NB4 (cell line): ENCODE results near the gene SHISAL1.

Source experiments
- CTCF ChIP-seq: IDR thresholded peaks from one replicate; pipeline ENCODE4 v1.5.1; 2012; ENCODE audit warnings: low read depth, low read length
- MYC ChIP-seq: IDR thresholded peaks from 2 replicates; pipeline ENCODE4 v1.6.1; 2011; ENCODE audit warnings: low read depth, low read length
- POLR2A ChIP-seq: IDR thresholded peaks from 2 replicates; pipeline ENCODE4 v1.6.1; 2011; ENCODE audit warnings: mild to moderate bottlenecking; ENCODE audit not compliant: insufficient read length; ENCODE audit errors: extremely low read depth

- TF ChIP-seq CTCF (no peak), MYC (no peak), POLR2A (no peak)
Observed at GRCh38 chr22:44347080-44347479, 34.3 kb upstream of the SHISAL1 start.
